Tibial nerve (tissue), 4 donors: ENCODE measurements around the gene PLCB4.

Source experiments
- EP300 ChIP-seq, 2 donors: sonication (generic); formaldehyde crosslinking; IDR thresholded peaks; one replicate each; pipeline ENCODE4 v1.6.1; 2017; ENCODE audit warnings: antibody characterized with exemption in 2 of 2, mild to moderate bottlenecking in 1 of 2
- POLR2A ChIP-seq, 2 donors: fragments of 450-650 bp; IDR thresholded peaks; one replicate each; pipeline ENCODE4 v1.6.1; 2017; ENCODE audit warnings: antibody characterized with exemption in 2 of 2, mild to moderate bottlenecking in 2 of 2, moderate library complexity in 2 of 2
- TF ChIP-seq, protein P1 (sequence below), 5 experiments: fragments of 200-600 bp in 3 of 5; fragments of 450-650 bp in 2 of 5; sonication (generic) in 3 of 5; IDR thresholded peaks; one replicate each; pipeline ENCODE4 v1.5.1; 2016 to 2019; ENCODE audit warnings: antibody characterized with exemption in 5 of 5, mild to moderate bottlenecking in 3 of 5, moderate library complexity in 2 of 5

DNA sequence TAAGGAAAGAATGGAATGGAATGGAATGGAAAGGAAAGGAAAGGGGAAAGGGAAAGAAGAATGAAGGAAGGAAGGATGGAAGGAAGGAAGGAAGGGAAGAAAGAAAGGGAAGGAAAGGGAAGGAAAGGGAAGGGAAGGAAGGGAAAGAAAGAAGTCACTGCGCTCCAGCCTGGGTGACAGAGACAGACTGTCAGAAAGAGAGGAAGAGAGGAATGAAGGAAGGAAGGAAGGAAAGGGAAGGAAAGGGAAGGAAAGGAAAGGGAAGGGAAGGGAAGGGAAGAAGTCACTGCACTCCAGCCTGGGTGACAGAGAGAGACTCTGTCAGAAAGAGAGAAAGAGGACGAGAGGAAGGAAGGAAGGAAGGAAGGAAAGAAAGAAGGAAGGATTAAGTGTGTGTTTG is 224.3 kb downstream of the PLCB4 start:
- TF ChIP-seq, protein P1, sequence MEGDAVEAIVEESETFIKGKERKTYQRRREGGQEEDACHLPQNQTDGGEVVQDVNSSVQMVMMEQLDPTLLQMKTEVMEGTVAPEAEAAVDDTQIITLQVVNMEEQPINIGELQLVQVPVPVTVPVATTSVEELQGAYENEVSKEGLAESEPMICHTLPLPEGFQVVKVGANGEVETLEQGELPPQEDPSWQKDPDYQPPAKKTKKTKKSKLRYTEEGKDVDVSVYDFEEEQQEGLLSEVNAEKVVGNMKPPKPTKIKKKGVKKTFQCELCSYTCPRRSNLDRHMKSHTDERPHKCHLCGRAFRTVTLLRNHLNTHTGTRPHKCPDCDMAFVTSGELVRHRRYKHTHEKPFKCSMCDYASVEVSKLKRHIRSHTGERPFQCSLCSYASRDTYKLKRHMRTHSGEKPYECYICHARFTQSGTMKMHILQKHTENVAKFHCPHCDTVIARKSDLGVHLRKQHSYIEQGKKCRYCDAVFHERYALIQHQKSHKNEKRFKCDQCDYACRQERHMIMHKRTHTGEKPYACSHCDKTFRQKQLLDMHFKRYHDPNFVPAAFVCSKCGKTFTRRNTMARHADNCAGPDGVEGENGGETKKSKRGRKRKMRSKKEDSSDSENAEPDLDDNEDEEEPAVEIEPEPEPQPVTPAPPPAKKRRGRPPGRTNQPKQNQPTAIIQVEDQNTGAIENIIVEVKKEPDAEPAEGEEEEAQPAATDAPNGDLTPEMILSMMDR (IDR thresholded peaks at IDR 0.05): no peak
- TF ChIP-seq POLR2A (IDR thresholded peaks at IDR 0.05) (no peak), EP300 (IDR thresholded peaks at IDR 0.05) (no peak)
